ENCODE data around the gene PIGL.

The PIGL gene

GRCh38 chr17:16286009-16286946, 69.3 kb downstream of the PIGL start:
- peak overlapping the region; percentile 83 for H3K9ac ChIP-seq (ENCODE audit: low read depth, low read length, poor library complexity, severe bottlenecking)
- no peaks in the 10 kb centered on the region for H3K9me2 ChIP-seq (replicated peaks; ENCODE audit: low read depth, low read length)
- H3K4me2 ChIP-seq (ENCODE audit: low read depth, low read length, poor library complexity, severe bottlenecking), result peak overlapping the region; percentile 90
- TF ChIP-seq EZH2phosphoT487 (IDR thresholded peaks at IDR 0.05; ENCODE audit: borderline replicate concordance), result no peak
- no peak for TF ChIP-seq CTCF (conservative IDR thresholded peaks at IDR 0.05; ENCODE audit: low read length)
- no peaks in the 10 kb centered on the region for H3K9me3 ChIP-seq (ENCODE audit: insufficient read depth, low read depth, low read length)
- peaks cover 48% of the 10 kb centered on the region for H3K4me1 ChIP-seq (ENCODE audit: insufficient read depth, low read length, poor library complexity, severe bottlenecking)
- peaks cover 19% of the 10 kb centered on the region for H3F3A ChIP-seq (ENCODE audit: low read depth)
- peak overlapping the region; percentile 64 for H3K4me3 ChIP-seq (ENCODE audit: low read length, poor library complexity, severe bottlenecking)
- peak overlapping the region; percentile 25; the same call in 1 of the 2 replicates for H2AFZ ChIP-seq (ENCODE audit: low read length)
- H3K36me3 ChIP-seq (ENCODE audit: insufficient read depth, low read length), result no peaks in the 10 kb centered on the region
- H4K20me1 ChIP-seq (ENCODE audit: insufficient read depth, low read length, poor library complexity, severe bottlenecking), result no peaks in the 10 kb centered on the region
- H3K79me2 ChIP-seq (ENCODE audit: insufficient read depth, low read length), result no peaks in the 10 kb centered on the region
- H3K27me3 ChIP-seq (ENCODE audit: insufficient read depth, low read length, poor library complexity, severe bottlenecking), result no peaks in the 10 kb centered on the region

GRCh38 chr17:16286947-16287562, 70.0 kb downstream of the PIGL start:
- H3K9me3 ChIP-seq (ENCODE audit: insufficient read depth, low read depth, low read length), result no peaks in the 10 kb centered on the region
- no peaks in the 10 kb centered on the region for H3K79me2 ChIP-seq (ENCODE audit: insufficient read depth, low read length)
- peaks cover 19% of the 10 kb centered on the region for H3F3A ChIP-seq (ENCODE audit: low read depth)
- H3K4me3 ChIP-seq (ENCODE audit: low read length, poor library complexity, severe bottlenecking), result peak overlapping the region; percentile 64
- TF ChIP-seq EZH2phosphoT487 (IDR thresholded peaks at IDR 0.05; ENCODE audit: borderline replicate concordance) (no peak), CTCF (conservative IDR thresholded peaks at IDR 0.05; ENCODE audit: low read length) (peak; percentile 48)
- peak overlapping the region; percentile 83 for H3K9ac ChIP-seq (ENCODE audit: low read depth, low read length, poor library complexity, severe bottlenecking)
- H2AFZ ChIP-seq (ENCODE audit: low read length), result no peak overlapping the region
- no peaks in the 10 kb centered on the region for H3K27me3 ChIP-seq (ENCODE audit: insufficient read depth, low read length, poor library complexity, severe bottlenecking)
- H3K36me3 ChIP-seq (ENCODE audit: insufficient read depth, low read length), result no peaks in the 10 kb centered on the region
- peaks cover 48% of the 10 kb centered on the region for H3K4me1 ChIP-seq (ENCODE audit: insufficient read depth, low read length, poor library complexity, severe bottlenecking)
- no peaks in the 10 kb centered on the region for H3K9me2 ChIP-seq (replicated peaks; ENCODE audit: low read depth, low read length)
- no peaks in the 10 kb centered on the region for H4K20me1 ChIP-seq (ENCODE audit: insufficient read depth, low read length, poor library complexity, severe bottlenecking)
- peak overlapping the region; percentile 90 for H3K4me2 ChIP-seq (ENCODE audit: low read depth, low read length, poor library complexity, severe bottlenecking)

- no peaks in the 10 kb centered on the region for H3K9me3 ChIP-seq (ENCODE audit: insufficient read depth, low read depth, low read length)
- no peak overlapping the region for H2AFZ ChIP-seq (ENCODE audit: low read length)
- H3K79me2 ChIP-seq (ENCODE audit: insufficient read depth, low read length), result no peaks in the 10 kb centered on the region
- H3K4me2 ChIP-seq (ENCODE audit: low read depth, low read length, poor library complexity, severe bottlenecking), result peak overlapping the region; percentile 90
- no peaks in the 10 kb centered on the region for H4K20me1 ChIP-seq (ENCODE audit: insufficient read depth, low read length, poor library complexity, severe bottlenecking)
- H3K4me3 ChIP-seq (ENCODE audit: low read length, poor library complexity, severe bottlenecking), result peak overlapping the region; percentile 64
- H3K4me1 ChIP-seq (ENCODE audit: insufficient read depth, low read length, poor library complexity, severe bottlenecking), result peaks cover 54% of the 10 kb centered on the region
- H3K9ac ChIP-seq (ENCODE audit: low read depth, low read length, poor library complexity, severe bottlenecking), result peak overlapping the region; percentile 83
- no peaks in the 10 kb centered on the region for H3K9me2 ChIP-seq (replicated peaks; ENCODE audit: low read depth, low read length)
- peaks cover 19% of the 10 kb centered on the region for H3F3A ChIP-seq (ENCODE audit: low read depth)
- H3K36me3 ChIP-seq (ENCODE audit: insufficient read depth, low read length), result no peaks in the 10 kb centered on the region
- TF ChIP-seq EZH2phosphoT487 (IDR thresholded peaks at IDR 0.05; ENCODE audit: borderline replicate concordance) (no peak), CTCF (conservative IDR thresholded peaks at IDR 0.05; ENCODE audit: low read length) (no peak)
- H3K27me3 ChIP-seq (ENCODE audit: insufficient read depth, low read length, poor library complexity, severe bottlenecking), result no peaks in the 10 kb centered on the region
These were observed 70.6 kb downstream of the PIGL start for GRCh38 chr17:16287563-16288027.
